Ovary (tissue), 3 donors: ENCODE measurements around the gene PDYN.

Source experiments
- CTCF ChIP-seq, 3 donors: fragments of 450-650 bp in 2 of 3; fragments of 200-600 bp in 1 of 3; IDR thresholded peaks; one replicate each; pipeline versions ENCODE4 v1.5.1 to v1.8.0; 2016 to 2022; ENCODE audit warnings: antibody characterized with exemption in 3 of 3, mild to moderate bottlenecking in 1 of 3
- POLR2A ChIP-seq: fragments of 450-650 bp; IDR thresholded peaks from one replicate; pipeline ENCODE4 v1.6.1; 2017; ENCODE audit warnings: antibody characterized with exemption, mild to moderate bottlenecking, moderate library complexity
- donor health status: DM: no; HTN: no; CAD: no.

GRCh38 chr20:1998715-1999114, 4.9 kb upstream of the PDYN start:
- TF ChIP-seq CTCF (IDR thresholded peaks at IDR 0.05) (no peak), POLR2A (no peak)
